ENCODE data around the gene GLI1.
A peak's percentile ranks its signal among the peaks of the same experiment; 100 is the strongest.
"Not testable (repeated sequence)": the region's sequence is repeated elsewhere in the genome, so short reads cannot be mapped to it uniquely, and the experiment has no call there.

Gene GLI1

GRCh38 chr12:57439762-57440266, 19.8 kb upstream of the GLI1 start:
- DNase-seq (ENCODE audit: extremely low spot score, insufficient read length, low read depth), result no peak
- no peak for FAIRE-seq

- FAIRE-seq; DNase-seq (ENCODE audit: extremely low spot score, insufficient read length, low read depth): not testable (repeated sequence)
Observed at GRCh38 chr12:57441393-57441792, 18.2 kb upstream of the GLI1 start.

GRCh38 chr12:57441846-57442427, 17.6 kb upstream of the GLI1 start:
- FAIRE-seq (no peak), DNase-seq (ENCODE audit: extremely low spot score, insufficient read length, low read depth) (no peak)

- DNase-seq (ENCODE audit: extremely low spot score, insufficient read length, low read depth); FAIRE-seq: not testable (repeated sequence)
Observed at GRCh38 chr12:57444337-57444736, 15.2 kb upstream of the GLI1 start.

- no peak for FAIRE-seq
- no peak for DNase-seq (ENCODE audit: extremely low spot score, insufficient read length, low read depth)
Observed at GRCh38 chr12:57444744-57445143, 14.8 kb upstream of the GLI1 start.

- DNase-seq (ENCODE audit: extremely low spot score, insufficient read length, low read depth) (no peak), FAIRE-seq (no peak)
Observed at GRCh38 chr12:57446292-57446960, 13.2 kb upstream of the GLI1 start.

- FAIRE-seq, result no peak
Observed at GRCh38 chr12:57448669-57449068, 10.9 kb upstream of the GLI1 start.

GRCh38 chr12:57449375-57449774, 10.2 kb upstream of the GLI1 start:
- DNase-seq (ENCODE audit: extremely low spot score, insufficient read length, low read depth) (no peak), FAIRE-seq (no peak)

More at GRCh38 chr12:57448669-57449068, 10.9 kb upstream of the GLI1 start:
- no peak for DNase-seq (ENCODE audit: extremely low spot score, insufficient read length, low read depth)

GRCh38 chr12:57450057-57450456, 9.5 kb upstream of the GLI1 start:
- FAIRE-seq (no peak), DNase-seq (ENCODE audit: extremely low spot score, insufficient read length, low read depth) (no peak)

- FAIRE-seq (no peak), DNase-seq (ENCODE audit: extremely low spot score, insufficient read length, low read depth) (no peak)
Observed at GRCh38 chr12:57451233-57451778, 8.3 kb upstream of the GLI1 start.

GRCh38 chr12:57452181-57452936, 7.2 kb upstream of the GLI1 start:
- FAIRE-seq (no peak), DNase-seq (ENCODE audit: extremely low spot score, insufficient read length, low read depth) (no peak)

- DNase-seq (ENCODE audit: extremely low spot score, insufficient read length, low read depth) (no peak), FAIRE-seq (peak; percentile 53)
Observed at GRCh38 chr12:57452937-57453509, 6.6 kb upstream of the GLI1 start.

GRCh38 chr12:57454213-57454565, 5.4 kb upstream of the GLI1 start:
- FAIRE-seq (no peak), DNase-seq (ENCODE audit: extremely low spot score, insufficient read length, low read depth) (no peak)

- no peak for FAIRE-seq
- DNase-seq (ENCODE audit: extremely low spot score, insufficient read length, low read depth), result no peak
Observed at GRCh38 chr12:57454566-57455373, 4.8 kb upstream of the GLI1 start, which contains the start of gene INHBE. TSS of gene INHBE (plus strand) at chr12:57455307. CDS start at chr12:57455537, 230 bp downstream.

GRCh38 chr12:57455374-57456144, 4.0 kb upstream of the GLI1 start:
- DNase-seq (ENCODE audit: extremely low spot score, insufficient read length, low read depth) (no peak), FAIRE-seq (no peak)

GRCh38 chr12:57456145-57456700, 3.4 kb upstream of the GLI1 start:
- FAIRE-seq (peak; percentile 75), DNase-seq (ENCODE audit: extremely low spot score, insufficient read length, low read depth) (no peak)

- DNase-seq (ENCODE audit: extremely low spot score, insufficient read length, low read depth) (no peak), FAIRE-seq (no peak)
Observed at GRCh38 chr12:57456737-57457490, 2.7 kb upstream of the GLI1 start.

GRCh38 chr12:57458665-57459054, 925 bp upstream of the GLI1 start:
- FAIRE-seq, result no peak

More at GRCh38 chr12:57458665-57459054, 925 bp upstream of the GLI1 start:
- DNase-seq (ENCODE audit: extremely low spot score, insufficient read length, low read depth), result no peak
